Subcutaneous adipose tissue (tissue), 4 donors: ENCODE data around the gene DYRK2. TPM values are rescaled to one million over a fixed set of nuclear protein-coding genes. Genes with fewer than 3 reads are reported as not detected.

Experiments
- CTCF ChIP-seq: fragments of 450-650 bp; IDR thresholded peaks from one replicate; pipeline ENCODE4 v1.5.1; 2016; ENCODE audit warnings: low read depth, mild to moderate bottlenecking, control low read depth, antibody characterized with exemption, moderate library complexity
- total RNA-seq, 4 donors: library from RNA; depleted of rRNA; stranded (reverse); fragments of >200 nt; gene quantifications; one replicate each; pipeline ENCODE4 v1.1.0, GENCODE V29; 2016

The DYRK2 gene
- total RNA-seq, 4 donors from 2014 or later = 12.1 to 21.6 (median 16.6) TPM

- no peak for TF ChIP-seq CTCF
These were observed 22.9 kb downstream of the DYRK2 start for GRCh38 chr12:67671419-67671818.

- no peak for TF ChIP-seq CTCF
These were observed 23.3 kb downstream of the DYRK2 start for GRCh38 chr12:67671892-67672291.

- TF ChIP-seq CTCF = no peak
These were observed 25.9 kb downstream of the DYRK2 start for GRCh38 chr12:67674417-67674816.

GRCh38 chr12:67676624-67677023 lies 28.1 kb downstream of the DYRK2 start:
- TF ChIP-seq CTCF = no peak

- no peak for TF ChIP-seq CTCF
These were observed 28.6 kb downstream of the DYRK2 start for GRCh38 chr12:67677166-67677565.

- TF ChIP-seq CTCF = no peak
These were observed 32.7 kb downstream of the DYRK2 start for GRCh38 chr12:67681105-67681778.

- TF ChIP-seq CTCF = no peak
These were observed 33.5 kb downstream of the DYRK2 start for GRCh38 chr12:67681941-67682620.
